Body of pancreas (tissue), 4 donors: ENCODE data around the gene ADCY9.

ENCODE experiments used
- POLR2A ChIP-seq, 3 donors: fragments of 450-650 bp; IDR thresholded peaks; one replicate each; pipeline ENCODE4 v1.6.1; 2016; ENCODE audit warnings: antibody characterized with exemption in 3 of 3, mild to moderate bottlenecking in 2 of 3
- TF ChIP-seq, protein P1 (sequence below), 7 experiments: fragments of 450-650 bp in 4 of 7; fragments of 200-600 bp in 3 of 7; sonication (generic) in 3 of 7; IDR thresholded peaks; one replicate each; pipeline ENCODE4 v1.5.1; 2016 to 2019; ENCODE audit warnings: antibody characterized with exemption in 7 of 7

DNA sequence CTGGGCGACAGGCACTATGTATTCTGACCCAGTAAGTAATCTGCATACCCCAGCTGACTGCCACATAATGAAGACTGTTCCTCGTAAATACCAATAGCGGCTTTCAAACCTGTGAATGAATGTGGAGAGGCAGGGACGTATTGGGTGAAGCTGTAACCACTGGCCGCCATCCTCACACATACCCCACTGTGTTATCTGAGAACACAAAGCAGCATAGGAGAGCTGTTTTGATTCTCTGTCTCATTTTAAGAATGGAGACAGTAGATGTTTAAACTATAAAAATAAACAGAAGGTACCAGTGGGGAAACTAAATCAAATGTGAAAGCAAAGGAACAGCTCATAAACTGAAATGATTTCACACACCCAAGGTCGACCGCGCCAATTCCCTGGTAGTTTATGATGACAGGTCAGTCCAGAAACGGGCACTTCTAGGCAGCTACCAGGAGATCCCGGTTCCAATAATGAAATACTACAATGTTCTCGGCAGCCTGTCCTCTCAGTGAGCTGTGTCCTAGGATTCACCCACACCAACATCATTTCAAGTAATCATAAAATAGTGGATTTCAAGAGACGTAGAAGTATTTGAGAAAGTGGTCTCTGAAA, 109.7 kb downstream of the ADCY9 start:
- TF ChIP-seq, protein P1, sequence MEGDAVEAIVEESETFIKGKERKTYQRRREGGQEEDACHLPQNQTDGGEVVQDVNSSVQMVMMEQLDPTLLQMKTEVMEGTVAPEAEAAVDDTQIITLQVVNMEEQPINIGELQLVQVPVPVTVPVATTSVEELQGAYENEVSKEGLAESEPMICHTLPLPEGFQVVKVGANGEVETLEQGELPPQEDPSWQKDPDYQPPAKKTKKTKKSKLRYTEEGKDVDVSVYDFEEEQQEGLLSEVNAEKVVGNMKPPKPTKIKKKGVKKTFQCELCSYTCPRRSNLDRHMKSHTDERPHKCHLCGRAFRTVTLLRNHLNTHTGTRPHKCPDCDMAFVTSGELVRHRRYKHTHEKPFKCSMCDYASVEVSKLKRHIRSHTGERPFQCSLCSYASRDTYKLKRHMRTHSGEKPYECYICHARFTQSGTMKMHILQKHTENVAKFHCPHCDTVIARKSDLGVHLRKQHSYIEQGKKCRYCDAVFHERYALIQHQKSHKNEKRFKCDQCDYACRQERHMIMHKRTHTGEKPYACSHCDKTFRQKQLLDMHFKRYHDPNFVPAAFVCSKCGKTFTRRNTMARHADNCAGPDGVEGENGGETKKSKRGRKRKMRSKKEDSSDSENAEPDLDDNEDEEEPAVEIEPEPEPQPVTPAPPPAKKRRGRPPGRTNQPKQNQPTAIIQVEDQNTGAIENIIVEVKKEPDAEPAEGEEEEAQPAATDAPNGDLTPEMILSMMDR (IDR thresholded peaks at IDR 0.05), result no peak
- TF ChIP-seq POLR2A (IDR thresholded peaks at IDR 0.05), result no peak
